Fibroblast of lung (primary cell): Measurements from ENCODE around the gene NCAPD2.

Experiments
- CTCF ChIP-seq, 2 donors: IDR thresholded peaks in 1 of 2; conservative IDR thresholded peaks in 1 of 2; 1 replicate in 1 of 2; 2 replicates in 1 of 2; pipeline ENCODE4 v1.5.1; 2011 to 2012; ENCODE audit warnings: low read length in 2 of 2, control low read depth in 1 of 2, inconsistent platforms in 1 of 2, low read depth in 1 of 2, mild to moderate bottlenecking in 1 of 2
- EZH2 ChIP-seq: IDR thresholded peaks from 2 replicates; pipeline ENCODE4 v1.5.1; 2012; ENCODE audit warnings: low read length, control low read depth, mild to moderate bottlenecking; ENCODE audit errors: missing control alignments

GRCh38 chr12:6493497-6494257 lies at the start of gene NCAPD2:
- TF ChIP-seq CTCF (conservative IDR thresholded peaks at IDR 0.05 in 1 of 2, IDR thresholded peaks at IDR 0.05 in 1 of 2; ENCODE audit: low read depth in 1 of 2, low read length in 2 of 2) (peak; percentile 8 to 9), EZH2 (no peak)
